ENCODE data around the gene PLPP6.
"Not testable (repeated sequence)": the region's sequence is repeated elsewhere in the genome, so short reads cannot be mapped to it uniquely, and the experiment has no call there.

The PLPP6 gene

DNA sequence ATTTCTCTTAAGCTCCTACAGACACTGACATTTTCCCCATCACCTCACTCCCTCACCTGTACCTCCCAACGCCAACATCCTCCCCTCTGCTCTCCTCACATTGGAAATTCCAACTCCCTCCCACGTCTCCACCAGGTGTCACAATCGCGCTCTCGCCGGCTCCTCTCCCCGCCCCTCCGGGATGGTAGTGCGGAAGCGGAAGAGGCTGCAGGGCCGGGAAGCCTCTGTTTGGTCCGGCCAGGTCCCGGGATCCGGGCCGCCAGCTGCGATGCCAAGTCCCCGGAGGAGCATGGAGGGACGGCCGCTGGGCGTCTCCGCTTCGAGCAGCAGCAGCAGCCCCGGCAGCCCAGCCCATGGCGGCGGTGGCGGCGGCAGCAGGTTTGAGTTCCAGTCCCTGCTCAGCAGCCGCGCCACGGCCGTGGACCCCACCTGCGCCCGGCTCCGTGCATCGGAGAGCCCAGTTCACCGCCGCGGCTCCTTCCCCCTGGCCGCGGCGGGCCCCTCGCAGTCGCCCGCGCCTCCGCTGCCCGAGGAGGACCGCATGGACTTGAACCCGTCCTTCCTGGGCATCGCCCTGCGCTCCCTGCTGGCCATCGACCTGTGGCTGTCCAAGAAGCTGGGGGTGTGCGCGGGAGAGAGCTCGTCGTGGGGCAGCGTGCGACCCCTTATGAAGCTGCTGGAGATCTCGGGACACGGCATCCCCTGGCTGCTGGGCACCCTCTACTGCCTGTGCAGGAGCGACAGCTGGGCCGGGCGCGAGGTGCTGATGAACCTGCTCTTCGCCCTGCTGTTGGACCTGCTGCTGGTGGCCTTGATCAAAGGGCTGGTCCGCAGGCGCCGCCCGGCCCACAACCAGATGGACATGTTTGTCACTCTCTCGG lies at the start of gene PLPP6:
Gene PLPP6 (plus strand): TSS at position 187 of the 881 bp plus-strand sequence. CDS start 82 bp downstream, at position 269.
- DNase-seq (ENCODE audit: extremely low read depth in 1 of 2, low read depth in 1 of 2), result peak; percentile 38 to 66

- no peak for DNase-seq (ENCODE audit: extremely low read depth in 1 of 2, low read depth in 1 of 2)
These were observed 47.5 kb upstream of the PLPP6 start for GRCh38 chr9:4614627-4615026.

DNA sequence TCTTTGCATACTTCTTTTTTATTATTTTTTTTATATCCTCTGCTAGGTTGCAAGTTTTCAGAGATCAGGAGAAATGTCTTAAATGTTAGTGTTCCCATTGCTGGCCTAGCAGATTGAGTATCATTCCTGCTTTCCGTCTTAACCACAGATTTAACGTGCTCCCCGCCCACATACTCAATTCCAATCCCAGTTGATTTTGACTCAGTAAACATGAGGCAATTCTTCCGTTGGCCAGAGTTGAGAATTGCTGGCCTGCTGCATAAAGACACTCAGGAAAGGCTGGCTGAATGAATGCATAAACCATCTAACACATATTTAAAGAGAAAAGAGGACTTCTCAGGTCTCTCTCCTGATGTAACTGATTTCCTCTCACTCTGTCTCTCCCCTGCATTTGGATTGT lies 46.8 kb upstream of the PLPP6 start:
- no peak for DNase-seq (ENCODE audit: extremely low read depth in 1 of 2, low read depth in 1 of 2)

- DNase-seq (ENCODE audit: extremely low read depth in 1 of 2, low read depth in 1 of 2), result no peak
These were observed 46.3 kb upstream of the PLPP6 start for GRCh38 chr9:4615778-4616177.

GRCh38 chr9:4617752-4618151 lies 44.3 kb upstream of the PLPP6 start:
- no peak for DNase-seq (ENCODE audit: extremely low read depth in 1 of 2, low read depth in 1 of 2)

DNA sequence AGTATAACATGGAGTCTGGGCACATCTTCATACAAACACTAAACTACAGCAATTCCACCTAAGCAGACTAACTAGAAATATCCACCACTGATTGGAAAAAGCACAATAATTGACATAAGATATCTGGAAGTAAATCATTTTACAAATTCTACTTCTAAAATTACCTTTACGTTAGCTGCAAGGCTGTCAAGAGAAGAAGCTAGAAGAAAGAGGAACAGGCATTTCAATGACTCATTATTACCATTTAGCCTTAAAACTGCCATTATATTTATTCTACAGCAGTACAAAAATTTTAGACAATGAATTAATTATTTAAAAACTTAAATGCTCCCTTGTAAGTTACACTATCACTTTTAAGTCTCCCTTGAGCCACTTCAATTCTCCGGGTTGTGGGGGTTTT lies 43.4 kb upstream of the PLPP6 start:
- DNase-seq (ENCODE audit: extremely low read depth in 1 of 2, low read depth in 1 of 2), result no peak

GRCh38 chr9:4620057-4620765 lies 41.9 kb upstream of the PLPP6 start:
- DNase-seq (ENCODE audit: extremely low read depth in 1 of 2, low read depth in 1 of 2), result no peak

DNA sequence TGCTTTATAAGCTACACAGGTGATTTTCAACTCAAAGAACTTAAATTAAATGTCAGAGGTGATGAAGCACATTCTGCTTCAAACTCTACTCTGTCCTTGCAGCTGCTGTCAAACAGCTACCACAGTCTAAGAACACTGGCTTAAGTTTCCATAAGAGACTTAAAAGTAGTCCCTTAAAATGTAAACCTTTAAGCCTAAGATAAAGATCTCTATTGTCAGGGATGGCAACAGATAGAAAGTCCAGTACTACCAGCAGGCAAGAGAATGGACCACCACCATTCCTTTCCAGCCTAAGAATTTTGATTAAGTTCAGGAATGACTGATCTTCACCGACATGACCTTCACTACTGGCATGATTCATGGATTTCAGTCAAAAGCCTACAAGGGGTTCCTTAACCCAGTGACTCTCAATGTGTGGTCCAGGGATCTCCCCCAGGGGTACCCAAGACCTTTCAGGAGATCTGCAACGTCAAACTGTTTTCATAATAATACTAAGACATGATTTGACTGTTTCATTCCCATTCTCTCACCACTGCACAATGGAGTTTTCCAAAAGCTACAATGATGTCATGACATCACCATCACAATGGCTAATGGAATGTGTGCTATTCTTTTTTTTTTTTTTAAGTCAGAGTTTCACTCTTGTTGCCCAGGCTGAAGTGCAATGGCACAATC lies 41.1 kb upstream of the PLPP6 start:
- DNase-seq (ENCODE audit: extremely low read depth in 1 of 2, low read depth in 1 of 2), result no peak

DNA sequence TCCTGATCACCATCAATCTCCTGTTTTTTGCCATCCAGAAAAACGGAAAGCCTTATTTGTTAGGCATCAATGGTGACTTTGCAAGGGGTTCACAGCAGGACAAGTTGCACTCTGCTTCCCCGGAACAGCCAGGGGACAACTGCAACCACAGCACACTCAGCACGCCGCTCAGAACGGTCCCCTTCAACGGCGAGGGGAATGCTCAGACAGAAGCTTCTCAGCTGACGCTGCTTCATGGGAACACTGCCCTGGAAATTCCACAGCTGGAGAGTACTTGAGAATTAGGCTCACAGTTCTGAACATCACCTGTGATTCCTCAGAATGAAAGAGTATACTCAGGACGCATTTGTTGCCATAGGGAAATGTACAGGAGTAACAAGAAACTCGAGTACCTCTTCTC lies 40.1 kb upstream of the PLPP6 start:
- DNase-seq (ENCODE audit: extremely low read depth in 1 of 2, low read depth in 1 of 2), result no peak

- no peak for DNase-seq (ENCODE audit: extremely low read depth in 1 of 2, low read depth in 1 of 2)
These were observed 31.3 kb upstream of the PLPP6 start for GRCh38 chr9:4630836-4631235.

DNA sequence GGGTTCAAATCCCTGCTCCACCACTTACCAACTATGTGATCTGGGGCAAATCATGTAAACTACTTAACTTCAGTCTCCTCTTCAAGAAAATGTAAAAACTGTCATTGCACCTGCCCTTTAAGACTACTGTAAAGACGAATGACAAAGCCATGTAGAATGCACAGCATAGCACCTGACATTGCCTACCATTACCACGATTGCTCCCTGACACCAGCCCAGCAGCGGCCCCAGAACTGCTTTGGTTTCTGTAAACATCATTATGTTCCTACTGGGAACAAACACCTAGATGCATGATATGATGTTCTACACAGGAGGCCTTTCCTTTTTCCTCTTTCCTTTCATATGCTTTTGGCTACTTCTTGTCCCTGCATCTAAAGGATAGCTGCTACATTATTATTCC lies 23.1 kb upstream of the PLPP6 start:
- no peak for DNase-seq (ENCODE audit: extremely low read depth in 1 of 2, low read depth in 1 of 2)

- no peak for DNase-seq (ENCODE audit: extremely low read depth in 1 of 2, low read depth in 1 of 2)
These were observed 22.7 kb upstream of the PLPP6 start for GRCh38 chr9:4639420-4639819.

DNA sequence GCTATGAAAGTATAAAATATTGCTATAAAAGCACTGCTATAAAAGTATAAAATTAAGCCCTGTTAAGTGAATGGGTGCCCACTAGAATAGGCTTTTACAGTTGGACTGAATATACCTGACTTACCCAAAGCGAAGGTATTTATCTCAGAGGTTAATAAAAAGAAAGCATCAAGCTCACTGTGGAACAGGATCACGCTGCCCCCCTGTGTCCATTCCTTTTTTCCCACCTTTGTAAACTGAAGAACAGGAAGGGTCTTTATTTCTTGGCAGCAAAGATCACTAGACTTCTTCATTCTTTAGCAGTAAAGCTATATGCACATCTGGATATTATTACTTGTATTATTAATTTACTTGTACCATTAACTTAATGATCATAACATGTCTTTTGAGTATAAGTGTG lies 22.1 kb upstream of the PLPP6 start:
- peak in 1 of 2 donors; percentile 20 for DNase-seq (ENCODE audit: extremely low read depth in 1 of 2, low read depth in 1 of 2)

DNA sequence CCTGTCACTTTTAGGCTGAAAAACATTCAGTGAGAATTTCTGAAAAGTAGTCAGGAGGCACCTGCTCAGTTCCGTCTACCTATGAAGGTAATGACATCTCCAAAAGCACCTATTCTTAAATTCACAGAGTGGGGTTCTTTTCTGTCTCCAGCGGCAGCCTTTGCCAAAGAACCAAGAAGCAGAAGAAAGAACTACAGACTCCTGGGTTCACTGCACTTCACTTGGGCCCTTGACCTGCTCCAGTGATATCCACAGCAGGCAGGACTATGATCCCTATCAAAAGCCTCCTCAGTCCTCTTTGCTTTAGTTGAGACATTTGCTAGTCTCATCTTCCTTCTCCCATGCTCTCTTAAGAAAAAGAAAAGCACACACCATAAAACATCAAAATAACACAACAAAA lies 19.7 kb upstream of the PLPP6 start:
- no peak for DNase-seq (ENCODE audit: extremely low read depth in 1 of 2, low read depth in 1 of 2)

DNA sequence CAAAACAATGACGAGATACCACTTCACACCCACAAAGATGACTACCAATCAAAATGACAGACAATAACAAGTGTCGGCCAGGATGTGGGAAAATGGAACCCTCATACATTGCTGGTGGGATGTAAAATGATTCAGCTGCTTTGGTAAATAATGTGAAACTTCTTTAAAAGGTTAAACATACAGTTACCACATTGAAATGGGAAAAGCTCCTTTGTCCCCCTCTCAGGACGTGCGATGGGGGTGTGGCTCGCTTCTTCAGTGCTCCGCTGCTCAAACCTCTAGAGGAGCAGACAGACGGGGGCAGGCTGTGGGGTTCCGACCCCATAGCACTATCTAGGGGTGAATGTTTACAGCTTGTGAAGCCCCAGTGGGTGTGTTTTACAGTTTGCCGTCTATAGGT lies 8.0 kb upstream of the PLPP6 start:
- DNase-seq (ENCODE audit: extremely low read depth in 1 of 2, low read depth in 1 of 2), result no peak

- no peak for DNase-seq (ENCODE audit: extremely low read depth in 1 of 2, low read depth in 1 of 2)
These were observed 7.6 kb upstream of the PLPP6 start for GRCh38 chr9:4654538-4654937.

DNA sequence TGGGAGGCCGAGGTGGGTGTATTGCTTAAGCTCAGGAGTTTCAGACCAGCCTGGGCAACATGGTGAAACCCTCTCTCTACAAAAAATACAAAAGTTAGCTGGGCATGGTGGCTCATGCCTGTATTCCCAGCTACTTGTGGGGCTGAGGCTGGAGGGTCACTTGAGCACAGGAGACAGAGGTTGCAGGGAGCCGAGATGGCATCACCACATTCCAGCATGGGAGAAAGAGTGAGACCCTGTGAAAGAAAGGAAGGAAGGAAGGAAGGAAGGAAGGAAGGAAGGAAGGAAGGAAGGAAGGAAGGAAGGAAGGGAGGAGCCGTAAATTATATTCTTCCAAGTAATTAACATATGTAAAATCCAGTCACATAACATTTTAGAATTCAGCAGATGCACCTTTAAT lies 5.9 kb upstream of the PLPP6 start:
- not testable (repeated sequence) for DNase-seq (ENCODE audit: extremely low read depth in 1 of 2, low read depth in 1 of 2)

- DNase-seq (ENCODE audit: extremely low read depth in 1 of 2, low read depth in 1 of 2), result no peak
These were observed 5.5 kb upstream of the PLPP6 start for GRCh38 chr9:4656621-4657020.

DNA sequence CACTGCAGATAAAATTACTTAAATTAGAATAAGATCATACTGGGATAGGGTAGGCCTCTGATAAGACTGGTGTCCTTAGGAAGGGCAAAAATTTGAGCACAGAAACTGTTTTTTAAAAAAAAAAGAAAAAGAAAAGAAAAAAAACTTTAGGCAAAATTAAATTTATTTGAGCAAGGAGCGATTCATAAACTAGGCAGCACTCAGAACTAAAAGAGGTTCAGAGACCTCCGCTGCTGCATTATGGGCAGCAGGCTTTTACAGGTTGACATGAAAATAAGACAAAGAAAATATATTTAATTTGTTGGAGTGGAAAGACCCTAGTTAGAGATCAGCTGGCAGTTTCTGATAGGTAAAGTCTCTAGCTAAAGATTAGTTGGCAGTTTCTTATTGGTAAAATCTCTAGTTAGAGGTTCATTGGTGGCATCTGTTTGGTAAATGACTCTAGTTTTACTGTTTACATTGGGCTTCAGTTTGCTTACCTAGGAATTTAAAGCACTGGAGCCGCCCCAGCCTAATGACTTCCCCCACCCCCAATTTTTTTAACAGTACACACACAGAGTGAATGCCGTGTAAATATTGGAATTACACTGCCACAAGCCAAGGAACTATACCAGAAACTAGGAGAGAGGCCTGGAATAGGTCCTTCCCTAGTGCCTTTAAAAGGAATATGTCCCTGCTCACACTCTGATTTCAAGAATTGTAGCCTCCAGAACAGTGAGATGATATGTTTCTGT lies 4.5 kb upstream of the PLPP6 start:
- no peak for DNase-seq (ENCODE audit: extremely low read depth in 1 of 2, low read depth in 1 of 2)

DNA sequence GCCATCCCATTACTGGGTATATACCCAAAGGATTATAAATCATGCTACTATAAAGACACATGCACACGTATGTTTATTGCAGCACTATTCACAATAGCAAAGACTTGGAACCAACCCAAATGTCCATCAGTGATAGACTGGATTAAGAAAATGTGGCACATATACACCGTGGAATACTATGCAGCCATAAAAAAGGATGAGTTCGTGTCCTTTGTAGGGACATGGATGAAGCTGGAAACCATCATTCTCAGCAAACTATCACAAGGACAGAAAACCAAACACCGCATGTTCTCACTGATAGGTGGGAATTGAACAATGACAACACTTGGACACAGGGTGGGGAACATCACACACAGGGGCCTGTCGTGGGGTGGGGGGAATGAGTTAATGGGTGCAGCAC lies 1.4 kb upstream of the PLPP6 start:
- DNase-seq (ENCODE audit: extremely low read depth in 1 of 2, low read depth in 1 of 2), result not testable (repeated sequence)

GRCh38 chr9:4661165-4661564 lies 929 bp upstream of the PLPP6 start:
- DNase-seq (ENCODE audit: extremely low read depth in 1 of 2, low read depth in 1 of 2), result no peak
